GM21737 (cell line): ENCODE measurements around the gene DHRS7B.
"Not testable (repeated sequence)": the region's sequence is repeated elsewhere in the genome, so short reads cannot be mapped to it uniquely, and the experiment has no call there.

Experiments used
- ATAC-seq: cut with Tn5 transposase; IDR thresholded peaks from one replicate; pipeline ENCODE4 v1.9.1; 2021; ENCODE audit warnings: mild to moderate bottlenecking, moderate library complexity; ENCODE audit not compliant: unreplicated experiment

DHRS7B gene, protein sequence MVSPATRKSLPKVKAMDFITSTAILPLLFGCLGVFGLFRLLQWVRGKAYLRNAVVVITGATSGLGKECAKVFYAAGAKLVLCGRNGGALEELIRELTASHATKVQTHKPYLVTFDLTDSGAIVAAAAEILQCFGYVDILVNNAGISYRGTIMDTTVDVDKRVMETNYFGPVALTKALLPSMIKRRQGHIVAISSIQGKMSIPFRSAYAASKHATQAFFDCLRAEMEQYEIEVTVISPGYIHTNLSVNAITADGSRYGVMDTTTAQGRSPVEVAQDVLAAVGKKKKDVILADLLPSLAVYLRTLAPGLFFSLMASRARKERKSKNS

DNA sequence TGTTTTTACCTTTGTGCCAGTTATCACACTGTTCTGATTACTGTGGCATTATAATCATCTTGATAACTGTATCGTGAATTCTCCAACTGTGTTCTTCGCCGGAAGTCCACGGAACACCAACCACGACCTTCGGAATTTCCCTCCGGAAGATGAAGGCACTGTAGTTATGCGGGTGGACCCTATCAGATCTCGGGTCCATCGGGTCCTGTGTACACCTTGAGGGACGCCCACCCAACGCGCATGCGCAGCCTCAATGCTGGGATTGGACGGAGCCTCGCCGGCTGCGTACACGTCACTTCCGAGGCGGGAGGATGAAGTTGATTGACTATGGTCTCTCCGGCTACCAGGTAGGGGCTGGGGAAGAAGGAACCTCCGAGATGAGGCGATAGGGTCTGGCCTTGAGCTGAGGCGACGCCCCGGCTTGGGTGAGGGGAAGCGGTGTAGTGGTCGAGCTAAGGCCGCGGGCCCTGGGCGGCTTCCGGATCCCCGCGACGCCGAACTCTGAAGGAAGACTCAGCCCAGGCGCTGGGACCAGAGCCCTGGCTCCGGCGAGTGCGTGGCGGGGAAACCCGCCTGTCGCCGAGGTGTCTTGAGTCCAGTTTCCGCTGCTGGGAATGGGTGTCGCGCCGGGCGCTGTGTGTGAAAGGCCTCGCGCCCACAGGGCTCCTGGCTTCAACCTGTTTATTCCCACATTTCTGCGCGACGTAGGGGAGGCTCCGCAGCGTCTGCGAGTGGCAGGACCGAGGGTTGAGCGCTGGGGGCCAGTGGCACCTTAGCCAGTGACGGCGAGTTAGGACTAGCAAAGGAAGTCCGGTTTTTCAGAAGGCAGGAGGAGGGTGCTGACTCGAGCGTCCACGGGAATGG lies at the start of gene DHRS7B:
DHRS7B (plus strand) TSS at position 320 of the 864 bp plus-strand sequence; CDS start at position 328, 8 bp downstream.
- ATAC-seq, result peak; percentile 91

DNA sequence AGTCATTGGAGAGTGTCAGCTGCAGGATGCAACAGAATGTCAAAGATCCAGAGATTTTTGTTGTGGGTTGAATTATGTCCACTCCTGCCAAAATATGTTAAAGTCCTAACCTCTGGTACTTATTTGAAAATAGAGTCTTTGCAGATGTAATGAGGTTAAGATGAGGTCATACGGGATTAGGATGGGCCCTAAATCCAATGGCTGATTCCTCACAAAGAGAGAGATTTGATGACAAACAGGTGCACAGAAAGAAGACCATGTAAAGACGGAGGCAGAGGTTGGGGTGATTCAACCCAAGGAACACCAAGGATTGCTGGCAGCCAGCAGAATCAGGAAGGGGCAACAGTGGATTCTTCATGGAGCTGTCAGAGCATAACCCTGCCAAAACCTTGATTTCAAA lies 49.5 kb upstream of the DHRS7B start:
- ATAC-seq, result no peak

DNA sequence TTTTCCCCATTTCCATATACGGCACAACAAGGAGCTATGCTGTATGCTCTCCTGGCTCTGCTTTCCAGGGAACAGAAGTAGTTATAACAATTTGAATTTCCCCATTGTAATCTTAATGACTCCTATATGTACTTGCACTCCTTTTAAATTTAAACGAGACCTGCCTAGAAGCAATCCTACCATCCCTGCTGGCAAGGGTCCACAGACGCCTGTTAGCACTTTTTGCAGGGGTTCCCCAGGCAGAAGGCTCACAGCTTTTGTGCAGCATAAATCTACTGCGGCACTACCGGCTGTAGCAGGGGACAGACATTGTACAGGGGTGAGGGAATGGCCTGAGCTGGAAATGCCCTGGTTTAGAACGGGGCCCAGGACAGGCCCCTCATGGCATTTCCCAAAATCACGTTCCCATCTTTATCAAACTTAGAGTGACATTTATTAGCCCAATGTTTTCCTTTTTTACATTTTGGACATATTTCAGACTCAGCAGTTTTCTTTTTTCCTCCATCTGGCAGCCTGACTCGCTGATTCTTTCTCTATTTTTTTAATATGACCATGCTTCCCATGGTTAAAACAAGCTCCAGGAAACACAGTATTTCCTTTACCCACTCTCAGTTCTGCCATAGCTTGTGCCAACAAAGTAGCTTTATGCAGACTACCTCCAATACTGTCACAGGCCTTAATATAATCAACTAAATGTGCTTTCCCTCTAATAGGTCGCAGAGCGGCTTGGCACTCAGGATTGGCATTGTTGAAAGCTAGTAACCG lies 48.6 kb upstream of the DHRS7B start:
- no peak for ATAC-seq

DNA sequence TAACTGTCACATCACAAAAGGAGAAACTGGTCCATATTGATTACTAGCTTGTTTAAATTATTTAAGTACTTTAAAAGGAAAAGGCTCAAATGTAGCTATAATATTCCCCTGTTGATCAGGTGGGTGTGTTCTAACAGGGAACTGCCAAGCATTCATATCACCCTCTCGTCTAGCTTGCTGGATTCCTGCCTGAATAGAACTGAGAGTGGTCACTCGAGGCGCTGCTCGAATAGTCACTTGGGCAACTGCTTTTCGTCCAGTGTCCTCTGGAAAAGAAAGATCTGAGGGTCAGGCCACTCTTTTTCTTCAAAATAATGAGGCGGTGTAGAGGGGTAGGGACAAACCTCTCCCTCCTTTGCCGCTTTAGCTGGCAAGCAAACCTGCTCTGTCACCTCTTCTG lies 47.6 kb upstream of the DHRS7B start:
- no peak for ATAC-seq

DNA sequence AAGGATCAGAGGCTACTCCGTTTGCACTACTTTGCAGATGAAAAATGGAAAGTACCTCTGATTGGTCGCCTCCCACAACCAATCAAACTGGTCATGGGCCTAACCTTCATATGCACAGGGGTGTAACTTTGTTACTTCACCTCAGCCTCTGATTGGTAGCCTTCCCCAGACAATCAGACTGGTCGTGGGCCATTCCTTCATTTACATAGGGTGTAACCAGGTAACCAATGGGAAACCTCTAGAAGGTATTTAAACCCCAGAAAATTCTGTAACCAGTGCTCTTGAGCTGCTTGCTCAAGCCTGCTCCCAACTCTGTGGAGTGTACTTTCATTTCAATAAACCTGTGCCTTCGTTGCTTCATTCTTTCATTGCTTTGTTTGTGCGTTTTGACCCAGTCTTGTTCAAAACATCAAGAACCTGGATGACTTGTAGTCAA lies 44.7 kb upstream of the DHRS7B start:
- no peak for ATAC-seq

DNA sequence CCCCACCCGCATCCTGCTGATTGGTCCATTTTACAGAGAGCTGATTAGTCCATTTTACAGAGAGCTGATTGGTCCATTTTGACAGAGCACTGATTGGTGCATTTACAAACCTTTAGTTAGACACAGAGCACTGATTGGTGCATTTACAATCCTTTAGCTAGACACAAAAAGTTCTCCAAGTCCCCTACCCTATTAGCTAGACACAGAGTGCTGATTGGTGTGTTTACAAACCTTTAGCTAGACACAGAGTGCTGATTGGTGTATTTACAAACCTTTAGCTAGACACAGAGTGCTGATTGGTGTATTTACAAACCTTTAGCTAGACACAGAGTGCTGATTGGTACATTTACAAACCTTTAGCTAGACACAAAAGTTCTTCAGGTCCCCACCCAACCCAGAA lies 41.5 kb upstream of the DHRS7B start:
- not testable (repeated sequence) for ATAC-seq

DNA sequence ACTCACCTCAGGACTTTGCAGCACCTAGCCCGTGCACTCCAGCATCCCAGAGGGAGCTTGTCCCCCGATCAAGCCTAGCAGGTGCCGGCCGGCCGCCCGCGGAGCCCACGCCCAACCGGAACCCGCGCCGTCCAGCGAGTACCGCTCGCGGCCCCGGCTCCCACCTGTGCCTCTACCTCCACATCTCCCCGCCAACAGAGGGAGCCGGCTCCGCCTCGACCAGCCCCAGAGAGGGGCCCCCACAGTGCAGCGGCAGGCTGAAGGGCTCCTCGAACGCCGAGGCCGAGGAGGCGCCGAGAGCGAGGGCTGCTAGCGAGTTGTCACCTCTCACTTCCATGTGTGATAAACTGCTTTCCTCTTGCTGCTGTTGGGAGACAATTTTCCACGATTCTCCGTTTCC lies 41.1 kb upstream of the DHRS7B start:
- ATAC-seq, result no peak

DNA sequence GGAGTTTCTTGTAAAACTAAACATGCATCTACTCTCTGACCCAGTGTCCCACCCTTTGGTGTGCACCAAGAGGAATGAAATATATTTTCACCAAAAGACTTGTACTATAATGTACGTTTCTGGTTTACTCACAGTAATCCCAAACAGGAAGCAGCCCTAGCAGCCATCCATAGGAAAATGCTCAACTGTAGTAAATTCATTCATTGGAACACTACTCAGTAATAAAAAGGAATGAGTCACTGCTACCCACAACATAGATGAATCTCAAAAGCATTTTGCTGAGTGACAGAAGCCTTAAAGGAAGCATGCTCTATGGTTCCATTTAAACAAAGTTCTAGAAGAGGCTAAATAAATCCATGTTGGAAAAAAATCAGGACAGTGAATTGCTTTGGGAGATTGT lies 37.6 kb upstream of the DHRS7B start:
- no peak for ATAC-seq

DNA sequence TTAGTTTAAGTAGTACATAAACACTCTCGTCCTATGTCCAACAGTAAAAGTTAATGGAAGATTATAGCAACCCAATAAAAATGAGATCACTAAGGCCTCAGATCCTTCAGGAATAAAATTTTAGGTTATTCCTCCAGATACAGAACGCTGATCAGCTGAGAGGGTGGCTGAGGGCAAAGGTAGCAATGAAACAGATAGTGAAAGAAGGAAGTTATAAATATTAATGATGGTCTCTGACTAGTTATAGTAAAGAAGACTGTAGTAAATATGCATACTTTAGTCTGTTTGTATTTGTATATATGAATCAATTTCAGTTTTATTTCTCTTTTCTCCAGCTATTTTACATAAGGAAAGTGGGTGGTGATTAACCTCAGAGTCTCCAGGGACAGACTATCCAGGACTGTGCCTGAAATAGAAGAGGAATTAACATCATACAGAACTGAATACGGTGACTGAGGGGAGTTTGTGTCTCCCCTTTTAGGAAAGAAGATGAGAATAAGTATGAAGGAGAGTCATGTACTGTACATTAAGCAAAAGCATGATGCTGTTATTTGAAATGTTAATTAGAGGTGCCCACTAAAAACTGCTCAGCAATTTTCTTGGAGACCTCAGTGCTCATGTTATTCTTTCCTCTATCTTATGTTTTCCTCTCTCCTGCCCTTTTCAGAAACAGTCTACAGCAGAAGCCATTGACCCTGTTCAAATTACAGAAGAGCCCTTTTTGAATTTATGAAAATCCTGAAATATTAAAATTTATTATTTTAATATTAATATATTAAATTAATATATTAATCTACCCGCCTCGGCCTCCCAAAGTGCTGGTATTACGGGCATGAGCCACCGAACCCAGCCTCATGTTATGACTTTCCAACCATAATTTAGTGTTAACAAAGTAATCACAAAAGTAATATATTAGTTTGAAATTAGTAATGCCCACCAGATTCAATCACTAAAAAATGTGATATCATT lies 36.5 kb upstream of the DHRS7B start:
- no peak for ATAC-seq

DNA sequence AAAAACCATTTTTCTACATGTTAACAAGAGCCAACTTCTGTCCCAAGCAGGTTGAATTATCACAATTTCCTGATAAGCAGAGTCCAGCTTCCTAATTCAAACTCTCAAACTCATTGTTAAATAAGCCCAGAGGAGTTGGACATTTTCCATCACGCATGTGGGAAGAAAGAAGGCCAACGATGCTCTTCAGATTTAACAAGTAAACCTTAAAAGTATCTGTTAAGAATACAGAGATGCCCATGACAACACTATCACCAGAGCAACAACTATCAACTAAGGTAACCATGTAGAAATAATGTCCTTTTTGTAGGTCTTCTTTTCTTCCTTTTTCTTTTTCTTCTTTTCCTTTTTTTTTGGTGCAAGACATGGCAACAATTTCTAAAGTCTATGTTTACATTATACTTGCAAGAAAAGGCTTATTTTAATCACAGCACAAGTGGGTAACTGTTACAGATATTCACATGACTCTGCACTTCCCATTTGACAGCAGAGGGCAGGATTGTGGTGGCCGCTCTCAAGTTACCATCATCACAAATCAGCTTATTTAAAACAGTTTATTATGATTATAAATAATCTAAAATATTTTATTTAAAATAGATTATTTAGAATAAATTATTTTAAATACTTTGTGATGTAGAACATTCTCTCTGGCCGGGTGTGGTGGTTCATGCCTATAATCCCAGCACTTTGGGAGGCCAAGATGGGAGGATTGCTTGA lies 35.7 kb upstream of the DHRS7B start:
- no peak for ATAC-seq

DNA sequence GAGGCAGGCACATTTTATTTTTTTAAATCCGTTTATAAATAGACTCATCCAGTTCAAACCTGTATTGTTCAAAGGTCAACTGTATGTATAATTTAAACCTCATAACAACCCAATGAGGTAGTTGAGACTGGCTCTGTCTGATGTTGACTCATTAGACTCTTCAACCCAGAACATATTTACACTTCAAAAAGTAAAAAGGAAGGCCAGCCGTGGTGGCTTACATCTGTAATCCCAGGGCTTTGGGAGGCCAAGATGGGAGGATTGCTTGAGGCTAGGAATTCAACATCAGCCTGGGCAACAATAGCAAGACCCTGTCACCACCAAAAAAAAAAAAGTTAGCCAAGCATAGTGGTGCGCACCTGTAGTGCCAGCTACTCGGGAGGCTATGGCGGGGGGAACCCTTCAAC lies 32.5 kb upstream of the DHRS7B start:
- no peak for ATAC-seq

DNA sequence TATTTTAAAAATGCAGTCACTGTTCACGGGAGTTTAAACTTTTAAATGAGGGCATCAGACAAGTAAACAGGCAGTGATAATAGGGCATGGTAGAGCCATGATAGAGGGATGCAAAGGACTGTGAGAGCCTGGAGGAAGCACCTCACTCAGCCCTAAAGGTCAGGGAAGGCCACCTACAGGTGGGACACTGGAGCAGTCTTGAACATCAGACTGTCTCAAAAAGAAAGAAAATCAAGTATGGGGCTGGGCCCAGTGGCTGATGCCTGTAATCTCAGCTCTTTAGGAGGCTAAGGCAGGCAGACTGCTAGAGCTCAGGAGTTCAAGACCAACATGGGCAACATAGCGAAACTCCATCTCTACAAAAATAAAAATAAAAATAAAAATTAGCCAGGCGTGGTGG lies 31.0 kb upstream of the DHRS7B start:
- no peak for ATAC-seq

DNA sequence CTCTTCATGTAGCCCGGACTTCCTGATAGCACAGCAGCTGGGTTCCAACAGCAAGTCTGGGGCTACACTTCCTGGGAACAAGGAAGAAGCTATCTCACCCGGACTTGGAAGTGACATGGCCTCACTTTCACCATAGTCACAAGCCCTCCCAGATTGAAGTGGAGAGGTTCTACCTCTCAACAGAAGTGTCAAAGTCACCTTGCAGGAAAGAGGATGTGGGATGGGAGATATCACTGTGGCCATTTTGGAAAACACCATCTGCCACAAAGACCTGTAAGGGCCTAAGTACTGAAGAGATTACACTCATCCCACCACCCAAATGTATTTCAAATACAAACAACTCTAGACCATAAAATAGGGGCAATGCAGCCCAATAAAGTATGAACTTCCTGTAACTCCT lies 29.9 kb upstream of the DHRS7B start:
- no peak for ATAC-seq

DNA sequence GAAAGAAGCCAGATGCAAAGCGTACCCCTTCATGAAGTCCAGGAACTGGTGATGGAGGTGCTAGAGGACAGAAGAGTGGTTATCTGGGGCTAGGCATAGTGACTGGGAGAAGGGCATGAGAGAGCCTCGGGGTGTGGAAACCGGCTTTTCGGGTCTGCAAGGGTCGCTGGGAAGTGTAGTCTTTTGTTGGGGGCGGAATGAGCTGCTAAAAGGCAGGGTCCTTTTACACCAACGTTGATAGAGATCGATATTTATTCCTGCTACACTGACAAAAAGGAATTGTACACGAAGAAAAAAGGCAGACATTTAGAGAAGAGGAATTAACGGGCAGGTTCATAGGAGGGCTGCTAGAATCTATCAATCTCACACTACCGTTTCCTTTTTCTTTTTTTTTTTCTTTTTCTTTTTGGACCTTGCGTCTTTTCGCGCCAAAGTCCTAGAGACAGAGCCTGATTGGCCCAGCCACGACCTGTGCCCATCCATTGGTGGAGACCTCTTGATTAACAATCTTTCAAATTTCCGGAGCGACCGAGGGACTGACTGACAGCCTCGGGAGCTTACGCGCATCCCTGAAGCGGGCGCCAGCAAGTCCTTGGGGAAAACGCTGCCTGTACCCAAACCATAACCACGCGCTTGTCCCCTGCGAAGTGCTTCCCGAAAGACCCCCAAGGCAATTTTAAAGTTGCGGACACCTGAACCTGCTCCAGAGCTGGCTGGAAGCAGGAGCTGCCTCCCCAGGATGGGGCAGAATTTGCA lies 27.7 kb upstream of the DHRS7B start:
- ATAC-seq, result peak; percentile 93

DNA sequence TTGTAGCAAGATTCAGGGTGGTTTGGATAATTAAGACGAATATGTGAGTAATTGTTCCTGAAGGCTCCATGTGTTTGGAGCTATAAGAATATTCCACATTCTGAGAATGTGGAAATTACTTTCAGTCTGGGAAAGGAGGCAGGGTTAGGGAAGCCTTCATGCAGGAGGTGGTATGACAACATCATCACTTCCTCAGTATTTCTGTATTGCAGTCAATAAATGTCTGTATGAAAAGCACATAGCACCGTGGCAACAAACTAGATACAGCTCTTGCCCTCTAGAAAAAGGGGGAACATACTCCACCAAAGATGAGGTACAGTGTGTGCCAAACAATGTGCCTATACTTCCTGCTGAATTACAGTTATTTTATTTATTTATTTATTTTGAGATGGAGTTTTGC lies 26.1 kb upstream of the DHRS7B start:
- ATAC-seq, result no peak

DNA sequence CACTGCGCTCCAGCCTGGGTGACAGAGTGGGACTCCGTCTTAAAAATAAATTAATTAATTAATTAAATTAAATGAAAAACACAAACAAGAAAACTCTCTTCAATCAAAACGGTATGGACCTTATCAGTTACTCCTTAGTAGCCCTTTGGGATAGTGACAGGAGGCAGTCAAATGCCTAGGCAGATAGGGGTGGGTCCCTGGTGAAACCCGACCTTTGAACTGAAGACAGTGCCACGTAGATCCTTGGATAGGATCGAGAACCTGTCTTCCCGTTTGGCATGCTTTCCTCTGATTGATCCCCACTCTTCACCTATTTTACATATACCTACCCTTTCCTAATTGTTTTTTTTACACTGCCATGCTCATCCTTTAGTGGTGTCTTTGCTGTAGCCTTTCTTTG lies 22.2 kb upstream of the DHRS7B start:
- ATAC-seq, result no peak

DNA sequence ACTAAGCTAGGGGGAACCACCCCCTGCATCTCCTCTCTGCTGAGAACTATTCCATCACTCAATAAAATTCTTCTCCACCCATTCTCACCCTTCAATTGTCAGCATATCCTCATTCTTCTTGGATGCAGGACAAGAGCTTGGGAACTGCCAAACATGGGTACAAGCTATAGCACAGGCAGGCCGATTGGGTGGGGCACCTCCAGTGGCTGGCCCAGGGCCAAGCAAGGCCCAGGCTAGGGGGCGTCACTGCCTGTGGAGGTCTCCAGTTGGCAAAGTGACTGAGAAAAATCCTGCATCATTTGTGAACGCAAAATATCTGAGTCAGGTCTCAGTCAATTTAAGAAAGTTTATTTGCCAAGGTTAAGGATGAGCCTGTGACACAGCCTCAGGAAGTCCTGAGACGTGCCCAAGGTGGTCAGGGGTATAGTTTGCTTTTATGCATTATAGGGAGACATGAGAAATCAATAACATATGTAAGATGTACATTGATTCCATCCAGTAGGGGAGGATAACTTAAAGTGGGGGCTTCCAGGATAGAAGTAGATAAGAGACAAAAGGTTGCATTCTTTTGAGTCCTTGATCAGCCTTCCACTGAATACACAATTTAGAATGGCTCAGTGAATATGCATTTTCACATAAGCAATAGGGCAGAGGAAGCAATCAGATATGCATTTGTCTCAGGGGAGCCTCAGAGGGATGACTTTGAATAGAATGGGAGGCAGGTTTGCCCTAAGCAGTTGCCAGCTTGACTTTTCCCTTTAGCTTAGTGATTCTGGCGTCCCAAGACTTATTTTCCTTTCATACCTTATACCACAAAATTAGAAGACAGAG lies 21.5 kb upstream of the DHRS7B start:
- ATAC-seq, result no peak

DNA sequence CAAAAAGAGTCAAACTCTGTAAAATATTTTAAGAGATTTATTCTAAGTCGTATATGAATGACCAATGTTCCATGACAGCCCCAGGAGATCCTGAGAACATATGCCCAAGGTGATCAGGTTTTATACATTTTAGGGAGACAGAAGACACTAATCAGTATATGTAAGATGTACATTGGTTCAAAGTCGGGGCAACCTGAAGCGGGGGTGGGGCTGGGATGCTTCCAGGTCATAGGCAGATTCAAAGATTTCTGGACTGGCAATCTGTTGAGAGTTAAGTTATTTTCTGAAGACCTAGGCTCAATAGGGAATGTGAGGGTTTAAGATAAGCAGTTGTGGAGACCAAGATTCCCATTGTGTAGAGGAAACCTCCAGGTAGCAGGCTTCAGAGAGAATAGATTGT lies 20.4 kb upstream of the DHRS7B start:
- ATAC-seq, result no peak
